H54 (cell line): ENCODE measurements around the gene NDUFA9.

Experiments
- DNase-seq: peaks from one replicate; pipeline ENCODE4 v3.0.0; 2011; ENCODE audit warnings: low spot score, mixed read lengths; ENCODE audit not compliant: insufficient read length
- FAIRE-seq: peaks from 3 replicates; lab custom pipeline; 2011; peaks lifted over from hg19 to GRCh38; lab: Jason Lieb, UNC
- POLR2A ChIP-seq: IDR thresholded peaks from 2 replicates; pipeline ENCODE4 v1.6.1; 2011; ENCODE audit warnings: low read depth, mild to moderate bottlenecking, low read length

The NDUFA9 gene

GRCh38 chr12:4648501-4649357 is at the start of gene NDUFA9, which contains the start of gene AKAP3:
Gene NDUFA9, plus strand, starts transcription at chr12:4649114. Its CDS starts 13 bp downstream, at chr12:4649127.
Gene AKAP3, minus strand, starts transcription at chr12:4649051. Its CDS starts 10,855 bp downstream, at chr12:4638196.
- DNase-seq (peak; percentile 63), FAIRE-seq (peak; percentile 94)
- TF ChIP-seq POLR2A: peak; percentile 68

GRCh38 chr12:4603421-4603820 is 45.5 kb upstream of the NDUFA9 start:
- DNase-seq (no peak), FAIRE-seq (no peak)
- TF ChIP-seq POLR2A: no peak

- no peak for DNase-seq
- TF ChIP-seq POLR2A: no peak
- no peak for FAIRE-seq
Observed at GRCh38 chr12:4603946-4604345, 45.0 kb upstream of the NDUFA9 start.

GRCh38 chr12:4604684-4605193 is 44.2 kb upstream of the NDUFA9 start:
- DNase-seq (peak; percentile 60), FAIRE-seq (peak; percentile 88)
- TF ChIP-seq POLR2A: peak; percentile 50

- DNase-seq (no peak), FAIRE-seq (no peak)
- no peak for TF ChIP-seq POLR2A
Observed at GRCh38 chr12:4607056-4607455, 41.9 kb upstream of the NDUFA9 start.

GRCh38 chr12:4609071-4609470 is 39.8 kb upstream of the NDUFA9 start:
- FAIRE-seq (no peak), DNase-seq (no peak)
- no peak for TF ChIP-seq POLR2A

- TF ChIP-seq POLR2A: no peak
- DNase-seq (no peak), FAIRE-seq (no peak)
Observed at GRCh38 chr12:4610481-4610880, 38.4 kb upstream of the NDUFA9 start.

- no peak for DNase-seq
- no peak for FAIRE-seq
- TF ChIP-seq POLR2A: no peak
Observed at GRCh38 chr12:4615667-4616066, 33.2 kb upstream of the NDUFA9 start.

- TF ChIP-seq POLR2A: no peak
- no peak for DNase-seq
- FAIRE-seq: no peak
Observed at GRCh38 chr12:4621511-4621910, 27.4 kb upstream of the NDUFA9 start.

GRCh38 chr12:4626543-4626942 is 22.4 kb upstream of the NDUFA9 start:
- TF ChIP-seq POLR2A: no peak
- FAIRE-seq (no peak), DNase-seq (no peak)

GRCh38 chr12:4628406-4628805 is 20.5 kb upstream of the NDUFA9 start:
- DNase-seq (no peak), FAIRE-seq (no peak)
- TF ChIP-seq POLR2A: no peak

GRCh38 chr12:4630262-4630661 is 18.7 kb upstream of the NDUFA9 start:
- FAIRE-seq: no peak
- no peak for DNase-seq
- no peak for TF ChIP-seq POLR2A

- FAIRE-seq (no peak), DNase-seq (no peak)
- no peak for TF ChIP-seq POLR2A
Observed at GRCh38 chr12:4643747-4644146, 5.2 kb upstream of the NDUFA9 start.

- no peak for DNase-seq
- no peak for FAIRE-seq
Observed at GRCh38 chr12:4645023-4645422, 3.9 kb upstream of the NDUFA9 start.

GRCh38 chr12:4648104-4648500 is 812 bp upstream of the NDUFA9 start:
- no peak for DNase-seq
- TF ChIP-seq POLR2A: no peak
- no peak for FAIRE-seq

More at GRCh38 chr12:4645023-4645422, 3.9 kb upstream of the NDUFA9 start:
- TF ChIP-seq POLR2A: no peak
